Muscle of leg (tissue), 11 donors: Measurements from ENCODE around the gene TBXAS1. TPM values are rescaled to one million over a fixed set of nuclear protein-coding genes. Genes with fewer than 3 reads are reported as not detected.
"Not testable (repeated sequence)": the region's sequence is repeated elsewhere in the genome, so short reads cannot be mapped to it uniquely, and the experiment has no call there.

Experiments used
- DNase-seq: peaks from one replicate; pipeline ENCODE4 v3.0.0; 2013
- H3K27ac ChIP-seq: one replicate; pipeline ENCODE4 v1.5.1; 2013; ENCODE audit warnings: mild to moderate bottlenecking, low read length, control low read depth
- H3K27me3 ChIP-seq: one replicate; pipeline ENCODE4 v1.6.1; 2013; ENCODE audit warnings: low read length; ENCODE audit not compliant: control insufficient read depth, insufficient read depth
- H3K36me3 ChIP-seq: one replicate; pipeline ENCODE4 v1.6.1; 2013; ENCODE audit warnings: low read length; ENCODE audit not compliant: control insufficient read depth, insufficient read depth
- H3K4me1 ChIP-seq: one replicate; pipeline ENCODE4 v1.6.1; 2013; ENCODE audit warnings: low read length; ENCODE audit not compliant: control insufficient read depth, insufficient read depth
- H3K4me3 ChIP-seq: one replicate; pipeline ENCODE4 v1.5.1; 2013; ENCODE audit warnings: low read length, control low read depth
- H3K9me3 ChIP-seq: replicated peaks from 2 replicates; pipeline ENCODE4 v1.6.1; 2013; ENCODE audit warnings: low read depth, low read length; ENCODE audit not compliant: control insufficient read depth
- WGBS: methylation state at CpG from one replicate; pipeline ENCODE4 v1.1.5; 2013; ENCODE audit warnings: missing lambda C conversion rate; ENCODE audit not compliant: insufficient coverage; 5-methylcytosine and 5-hydroxymethylcytosine counted together
- polyA plus RNA-seq, 8 donors: library from polyadenylated mRNA; unstranded; fragments of 120-200 nt; gene quantifications; one replicate each; pipeline versions ENCODE4 v1.2.1 to v1.2.3, GENCODE V29; 2013; ENCODE audit warnings: inconsistent platforms in 1 of 8, low replicate concordance in 1 of 8; ENCODE audit not compliant: insufficient read length in 8 of 8, insufficient read depth in 1 of 8
- total RNA-seq: library from RNA; stranded (reverse); fragments of 120-200 nt; gene quantifications from one replicate; pipeline ENCODE4 v1.2.4, GENCODE V29; 2013

Gene TBXAS1
- total and polyA plus RNA-seq, 9 donors = 2.6 to 4.5 (median 3.4) TPM

DNA sequence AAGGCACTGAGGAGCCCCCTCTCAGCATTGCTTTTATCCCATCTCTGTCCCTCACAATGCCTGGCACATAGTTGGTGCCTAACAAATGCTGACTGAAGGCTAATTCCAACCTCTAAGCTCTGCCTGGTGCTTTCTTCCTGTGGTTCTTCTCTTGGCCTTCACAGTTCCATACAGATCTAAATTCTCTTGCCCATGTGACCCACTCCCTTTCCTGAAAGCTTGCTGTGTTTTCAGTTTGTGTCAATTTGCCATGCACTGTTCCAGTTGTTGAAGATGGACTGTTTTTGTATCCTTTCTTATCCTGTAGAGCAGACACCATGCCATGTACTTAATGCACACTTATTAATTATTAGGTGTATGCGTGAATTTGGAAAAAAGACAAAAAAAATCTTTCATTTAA, 9.2 kb downstream of the TBXAS1 start:
- no peaks in the 10 kb centered on the region for H3K9me3 ChIP-seq
- no peak overlapping the region for H3K4me3 ChIP-seq
- H3K27ac ChIP-seq = no peak overlapping the region
- peak; percentile 11 for DNase-seq
- no peaks in the 10 kb centered on the region for H3K4me1 ChIP-seq
- H3K27me3 ChIP-seq = peaks cover 2% of the 10 kb centered on the region
- no CpG with 5 or more reads among the region's 1 CpG for WGBS
- H3K36me3 ChIP-seq = no peaks in the 10 kb centered on the region

- DNase-seq = no peak
- no peaks in the 10 kb centered on the region for H3K4me1 ChIP-seq
- no CpG with 5 or more reads among the region's 6 CpGs for WGBS
Measured at GRCh38 chr7:139838876-139839275, 9.8 kb downstream of the TBXAS1 start.

DNA sequence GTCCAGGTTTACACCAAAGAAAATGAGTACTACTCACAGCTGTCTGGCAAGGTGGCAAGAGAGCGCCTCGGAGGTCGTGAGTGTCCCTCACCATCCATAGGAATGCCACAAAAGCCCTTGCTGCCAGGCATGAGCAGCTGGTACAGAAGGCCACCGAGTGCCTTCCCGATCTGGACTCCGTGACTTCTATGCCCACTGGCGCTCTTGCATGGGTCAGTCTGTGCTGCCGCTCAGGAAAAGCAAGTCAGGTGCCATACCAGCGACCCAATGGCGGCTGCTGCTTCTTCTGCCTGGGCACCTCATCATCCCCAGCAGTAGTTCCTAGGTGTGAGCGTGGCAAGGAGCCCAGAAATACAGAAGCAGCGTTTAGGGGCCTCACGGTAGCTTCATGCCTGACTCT, 11.7 kb downstream of the TBXAS1 start:
- Histone ChIP-seq H3K27me3 (peaks cover 2% of the 10 kb centered on the region), H3K4me1 (no peaks in the 10 kb centered on the region), H3K4me3 (no peak overlapping the region), H3K27ac (no peak overlapping the region), H3K9me3 (no peaks in the 10 kb centered on the region), H3K36me3 (no peaks in the 10 kb centered on the region)
- 90% methylated on average over 11 of the region's 13 CpGs for WGBS
- DNase-seq = no peak

More at GRCh38 chr7:139838876-139839275, 9.8 kb downstream of the TBXAS1 start:
- no peaks in the 10 kb centered on the region for H3K9me3 ChIP-seq
- no peaks in the 10 kb centered on the region for H3K36me3 ChIP-seq
- no peak overlapping the region for H3K4me3 ChIP-seq
- H3K27me3 ChIP-seq = peaks cover 2% of the 10 kb centered on the region
- H3K27ac ChIP-seq = no peak overlapping the region

DNA sequence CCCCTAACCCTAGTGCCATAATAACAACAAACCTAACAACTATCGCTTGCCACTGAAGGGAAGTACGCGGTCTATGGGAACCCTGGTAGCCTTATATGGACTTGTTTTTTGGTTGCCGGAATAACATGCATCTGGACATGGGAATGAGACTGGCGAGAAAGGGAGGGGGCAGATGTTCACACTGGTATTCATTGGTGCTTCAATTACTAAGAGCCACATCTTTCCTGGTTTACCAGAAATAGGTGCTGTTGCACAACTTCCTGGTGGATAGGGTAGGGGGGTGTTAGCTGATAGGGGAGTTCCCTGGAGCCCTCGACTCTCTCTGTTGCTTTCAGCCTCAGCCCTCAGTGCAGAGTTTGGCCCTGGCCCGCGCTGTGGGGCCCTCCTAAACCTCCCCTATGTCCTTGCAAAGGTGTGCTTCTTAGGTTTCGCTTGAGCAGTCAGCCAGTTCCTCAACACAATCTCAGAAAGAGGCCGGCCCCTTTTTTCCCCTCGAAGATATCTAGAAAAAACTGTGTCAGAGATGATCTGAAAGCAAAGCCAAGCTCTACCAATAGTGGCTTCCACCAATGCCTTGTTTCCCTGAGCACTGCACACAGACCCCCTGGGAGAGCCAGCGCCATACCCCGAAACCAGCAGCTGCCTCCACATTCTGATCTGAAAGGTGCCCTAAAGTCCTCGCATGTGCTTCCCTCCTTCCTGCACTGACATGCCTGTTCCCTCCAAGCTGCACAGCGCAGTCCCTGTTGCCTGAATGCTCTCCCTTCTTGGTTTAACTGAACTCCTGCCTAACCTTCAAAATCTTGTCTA, 13.5 kb downstream of the TBXAS1 start:
- H3K27ac ChIP-seq = no peak overlapping the region
- peak; percentile 12 for DNase-seq
- H3K4me3 ChIP-seq = no peak overlapping the region
- H3K9me3 ChIP-seq = no peaks in the 10 kb centered on the region
- no peaks in the 10 kb centered on the region for H3K4me1 ChIP-seq
- no peaks in the 10 kb centered on the region for H3K36me3 ChIP-seq
- 88% methylated on average over 7 of the region's 15 CpGs for WGBS
- peaks cover 2% of the 10 kb centered on the region for H3K27me3 ChIP-seq

DNA sequence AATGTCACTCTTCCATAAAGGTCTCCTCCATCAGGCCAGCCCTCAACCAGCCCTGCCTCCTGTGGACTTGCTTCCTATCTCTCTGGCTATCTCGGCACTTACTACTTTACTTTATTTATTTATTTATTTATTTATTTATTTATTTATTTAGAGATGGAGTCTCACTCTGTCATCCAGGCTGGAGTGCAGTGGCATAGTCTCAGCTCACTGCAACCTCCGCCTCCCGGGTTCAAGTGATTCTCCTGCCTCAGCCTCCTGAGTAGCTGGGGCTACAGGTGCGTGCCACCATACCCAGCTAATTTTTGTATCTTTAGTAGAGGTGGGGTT, 14.1 kb downstream of the TBXAS1 start:
- H3K36me3 ChIP-seq, H3K9me3 ChIP-seq, H3K4me1 ChIP-seq, H3K4me3 ChIP-seq, H3K27me3 ChIP-seq, DNase-seq, H3K27ac ChIP-seq: not testable (repeated sequence)
- WGBS = no CpG with 5 or more reads among the region's 4 CpGs

- Histone ChIP-seq H3K27me3 (peaks cover 2% of the 10 kb centered on the region), H3K9me3 (no peaks in the 10 kb centered on the region), H3K4me3 (no peak overlapping the region), H3K27ac (no peak overlapping the region), H3K4me1 (no peaks in the 10 kb centered on the region), H3K36me3 (no peaks in the 10 kb centered on the region)
- DNase-seq = no peak
- 50% methylated on average over 3 of the region's 4 CpGs for WGBS
Measured at GRCh38 chr7:139844779-139845442, 15.8 kb downstream of the TBXAS1 start.

- Histone ChIP-seq H3K27me3 (peaks cover 2% of the 10 kb centered on the region), H3K27ac (no peak overlapping the region), H3K4me3 (no peak overlapping the region), H3K36me3 (no peaks in the 10 kb centered on the region), H3K4me1 (no peaks in the 10 kb centered on the region), H3K9me3 (no peaks in the 10 kb centered on the region)
- no CpG with 5 or more reads among the region's 4 CpGs for WGBS
- no peak for DNase-seq
Measured at GRCh38 chr7:139845443-139845805, 16.4 kb downstream of the TBXAS1 start.

GRCh38 chr7:139846297-139846696, 17.2 kb downstream of the TBXAS1 start:
- DNase-seq = no peak
- Histone ChIP-seq H3K4me3 (no peak overlapping the region), H3K27ac (no peak overlapping the region), H3K27me3 (peaks cover 2% of the 10 kb centered on the region), H3K4me1 (no peaks in the 10 kb centered on the region), H3K36me3 (no peaks in the 10 kb centered on the region), H3K9me3 (no peaks in the 10 kb centered on the region)
- WGBS = no CpG with 5 or more reads among the region's 4 CpGs

GRCh38 chr7:139848274-139848673, 19.2 kb downstream of the TBXAS1 start:
- DNase-seq = no peak
- no CpG with 5 or more reads among the region's 2 CpGs for WGBS
- Histone ChIP-seq H3K27ac (no peak overlapping the region), H3K4me3 (no peak overlapping the region), H3K9me3 (no peaks in the 10 kb centered on the region), H3K36me3 (no peaks in the 10 kb centered on the region), H3K27me3 (no peaks in the 10 kb centered on the region), H3K4me1 (no peaks in the 10 kb centered on the region)

DNA sequence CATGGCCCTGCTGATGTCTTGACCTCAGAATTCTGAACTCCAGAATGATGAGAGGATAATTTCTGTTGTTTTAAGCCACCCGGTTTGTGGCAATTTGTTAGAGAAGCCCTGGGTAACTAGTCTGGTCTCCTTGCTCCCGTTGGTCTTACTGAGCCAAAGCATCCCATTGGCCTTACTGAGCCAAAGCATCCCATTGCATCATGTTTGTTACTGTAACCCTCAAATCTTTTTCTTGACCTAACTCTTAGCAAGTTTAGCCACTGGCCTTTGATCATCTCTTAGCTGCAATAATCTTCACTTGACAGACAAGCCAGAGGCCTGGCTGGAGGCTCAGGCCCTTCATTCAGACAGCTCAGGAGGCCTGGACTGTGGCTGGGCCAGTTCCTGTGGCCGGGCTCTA, 21.8 kb downstream of the TBXAS1 start:
- H3K36me3 ChIP-seq = no peaks in the 10 kb centered on the region
- no peak for DNase-seq
- 63% methylated on average over 1 of the region's 3 CpGs for WGBS

More for the DNA sequence above, 21.8 kb downstream of the TBXAS1 start:
- H3K27ac ChIP-seq = no peak overlapping the region
- H3K4me1 ChIP-seq = no peaks in the 10 kb centered on the region
- H3K27me3 ChIP-seq = no peaks in the 10 kb centered on the region
- no peaks in the 10 kb centered on the region for H3K9me3 ChIP-seq
- no peak overlapping the region for H3K4me3 ChIP-seq
